AG20443 (cell line): Measurements from ENCODE around the gene ETNPPL.
A peak's percentile ranks its signal among the peaks of the same experiment; 100 is the strongest.

Experiments used
- DNase-seq: peaks from one replicate; pipeline ENCODE4 v3.0.0; 2012; ENCODE audit warnings: low spot score, mixed read lengths

The ETNPPL gene

DNA sequence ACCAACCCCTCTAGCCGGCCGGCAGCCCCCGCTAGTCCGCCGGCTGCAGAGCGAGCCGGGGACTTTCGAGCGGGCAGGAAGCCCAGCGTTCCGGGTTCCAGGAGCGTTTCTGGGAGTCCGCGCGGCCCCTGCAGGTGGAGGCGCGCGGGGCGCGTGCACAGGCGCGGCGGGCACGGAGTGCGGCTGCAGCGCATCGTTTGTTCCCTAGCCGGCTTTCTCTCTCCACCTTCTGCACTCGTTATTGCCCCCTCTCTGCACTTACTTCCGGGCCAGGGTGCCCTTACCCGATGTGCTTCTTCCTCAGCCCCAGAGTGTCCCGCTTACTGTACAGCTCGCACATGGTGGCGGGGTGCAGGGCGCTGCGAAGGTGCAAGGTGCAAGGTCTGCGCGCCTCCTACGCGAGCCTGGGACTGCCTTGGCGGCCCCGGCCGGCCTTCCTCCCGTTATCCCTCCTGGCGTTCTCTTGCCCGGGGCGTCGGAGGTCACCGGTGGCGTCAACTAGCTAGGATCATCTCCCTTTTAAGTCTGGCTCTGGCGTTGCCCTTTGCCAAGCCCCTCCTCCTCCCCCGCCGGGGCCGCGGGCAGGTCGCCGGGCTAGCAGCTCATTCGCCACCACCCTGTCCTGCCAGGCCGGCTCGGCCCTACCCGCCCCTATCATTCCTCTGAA lies at the start of gene ETNPPL:
Gene ETNPPL (minus strand): TSS at position 495 of the 667 bp plus-strand sequence. CDS start 155 bp downstream, at position 340.
- peak; percentile 49 for DNase-seq

DNA sequence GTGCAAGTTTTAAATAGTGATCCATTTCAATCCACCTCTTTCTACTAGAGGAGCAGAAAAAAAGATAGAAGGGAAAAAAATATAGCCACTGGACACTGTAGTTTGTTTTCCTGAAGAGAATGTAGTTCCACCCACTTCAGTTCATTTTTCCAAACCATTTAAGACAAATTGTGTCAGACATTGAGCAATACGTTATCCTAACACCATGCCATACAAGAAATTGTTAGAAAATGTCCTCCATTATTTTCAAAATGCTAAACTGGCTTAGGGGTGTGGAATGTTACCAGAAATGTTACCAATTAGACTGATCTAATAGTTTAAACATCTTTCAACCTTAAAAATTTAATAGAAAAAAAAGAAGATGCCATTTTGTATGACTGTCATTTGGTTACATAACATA lies 48.6 kb upstream of the ETNPPL start:
- DNase-seq: no peak

DNA sequence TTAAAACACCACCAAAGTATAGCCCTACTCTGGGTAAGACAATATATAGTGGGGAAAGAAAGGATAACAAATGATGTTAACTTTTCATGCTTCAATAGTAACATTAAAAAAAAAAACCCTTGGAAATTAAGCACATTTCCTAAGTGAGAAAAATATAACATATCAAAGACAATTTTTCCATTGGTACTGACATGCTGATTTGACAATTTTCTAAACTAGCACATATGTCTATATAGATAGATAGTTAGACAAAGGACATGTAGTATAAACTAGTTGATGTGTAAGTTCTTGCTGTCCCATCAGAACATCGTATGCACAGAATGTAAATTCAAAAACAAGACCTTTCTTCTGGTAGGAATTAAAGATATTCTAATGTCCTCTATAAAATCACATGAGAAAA lies 47.2 kb upstream of the ETNPPL start:
- no peak for DNase-seq

DNA sequence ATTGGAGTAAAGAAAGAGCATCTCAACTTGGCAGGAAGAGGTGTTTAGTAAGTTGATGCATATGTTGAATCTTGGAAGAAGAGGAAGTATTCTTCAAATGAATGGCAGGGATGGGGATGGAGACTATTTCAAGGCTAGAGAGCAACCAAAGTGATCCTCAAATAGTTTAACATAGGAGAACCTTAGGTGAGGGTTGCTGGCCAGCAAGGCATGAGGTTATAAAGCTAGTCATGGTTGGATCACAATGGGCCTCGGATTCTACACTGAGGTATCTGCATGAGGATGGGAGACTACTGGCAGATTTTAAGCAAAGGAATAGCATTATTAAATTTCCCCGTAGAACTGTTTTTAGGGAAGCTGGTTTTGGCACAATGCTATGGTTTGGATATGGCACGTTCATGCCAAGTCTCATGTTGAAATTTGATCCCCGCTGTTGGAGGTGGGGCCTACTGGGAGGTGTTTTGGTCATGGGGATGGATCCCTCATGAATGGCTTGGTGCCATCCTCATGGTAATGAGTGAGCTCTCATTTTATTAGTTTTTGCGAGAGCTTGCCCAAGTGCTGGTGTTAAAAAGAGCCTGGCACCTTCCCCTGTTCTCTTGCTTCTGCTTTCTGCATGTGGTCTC lies 41.9 kb upstream of the ETNPPL start:
- no peak for DNase-seq

DNA sequence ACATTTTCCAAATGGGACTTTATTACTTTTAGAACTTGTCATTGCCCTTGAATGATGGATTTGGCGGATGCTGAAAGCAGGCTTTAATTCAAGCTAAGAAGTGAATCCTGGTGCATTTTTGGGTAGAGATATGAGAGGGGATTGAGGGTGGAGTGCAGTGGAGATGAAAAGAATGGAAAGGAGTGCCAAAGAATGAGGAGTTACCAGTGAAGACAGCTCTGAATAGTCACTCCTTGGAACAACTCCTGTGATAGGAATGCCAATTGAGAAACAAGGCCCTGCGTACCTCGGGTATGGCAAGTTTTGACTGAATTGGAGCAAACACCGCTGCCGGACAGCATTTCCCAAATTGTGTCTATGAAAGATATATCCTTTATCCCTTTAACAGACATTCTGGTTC lies 36.5 kb upstream of the ETNPPL start:
- DNase-seq: no peak

DNA sequence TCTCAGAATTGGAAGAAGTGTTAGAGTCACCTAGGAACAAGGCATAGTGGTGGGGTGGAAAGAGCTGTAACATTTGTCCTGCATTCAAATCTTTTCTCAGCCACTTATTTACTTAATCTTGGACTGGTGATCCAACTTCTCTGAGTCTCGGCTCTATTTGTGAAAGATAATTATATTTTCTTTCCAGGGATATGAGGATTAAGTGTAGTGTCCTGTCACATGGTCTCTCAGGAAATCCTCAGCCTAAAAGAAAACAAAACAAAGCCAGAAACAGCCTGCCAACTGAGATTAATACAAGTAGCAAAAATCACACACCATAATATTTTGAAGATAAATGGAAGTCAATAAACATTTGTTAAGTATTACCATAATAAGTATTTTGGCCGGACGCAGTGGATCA lies 33.3 kb upstream of the ETNPPL start:
- no peak for DNase-seq

DNA sequence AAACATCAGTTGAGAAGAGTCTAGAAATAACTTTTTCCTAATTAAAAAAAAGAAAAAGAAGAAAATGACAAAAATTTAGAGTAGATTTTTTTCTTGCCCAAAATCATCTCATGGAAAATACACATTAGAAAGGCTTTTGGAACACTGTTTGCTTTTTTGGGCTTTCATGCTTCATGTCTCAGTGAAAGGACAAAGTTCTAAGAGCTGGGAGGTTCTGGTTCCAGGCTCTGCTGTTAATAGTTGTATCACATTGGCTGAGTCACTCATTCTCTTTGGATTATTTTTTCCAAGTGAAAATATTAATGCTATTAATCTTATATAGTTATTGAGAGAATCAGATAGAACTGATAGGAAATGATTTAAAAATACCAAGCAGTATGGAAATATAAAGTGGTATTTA lies 32.9 kb upstream of the ETNPPL start:
- DNase-seq: no peak

DNA sequence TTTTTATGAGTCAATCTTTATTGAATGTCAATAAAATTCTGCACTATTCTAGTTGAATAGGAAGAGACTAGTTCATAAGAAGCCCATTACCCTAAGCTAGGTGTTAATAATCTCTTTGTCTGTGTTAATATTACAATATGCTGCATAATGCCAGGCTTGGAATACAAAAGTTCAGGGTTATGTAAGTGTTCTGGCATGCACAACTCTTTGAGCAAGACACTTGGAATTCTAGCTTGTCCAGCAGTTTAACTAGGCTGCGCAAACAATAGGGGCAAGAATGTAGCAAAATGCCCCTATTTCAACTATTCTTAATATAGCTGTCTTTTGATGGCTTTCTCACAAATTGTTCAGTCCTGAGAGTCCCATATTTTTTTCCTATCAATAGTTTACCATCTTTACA lies 31.3 kb upstream of the ETNPPL start:
- peak; percentile 60 for DNase-seq

DNA sequence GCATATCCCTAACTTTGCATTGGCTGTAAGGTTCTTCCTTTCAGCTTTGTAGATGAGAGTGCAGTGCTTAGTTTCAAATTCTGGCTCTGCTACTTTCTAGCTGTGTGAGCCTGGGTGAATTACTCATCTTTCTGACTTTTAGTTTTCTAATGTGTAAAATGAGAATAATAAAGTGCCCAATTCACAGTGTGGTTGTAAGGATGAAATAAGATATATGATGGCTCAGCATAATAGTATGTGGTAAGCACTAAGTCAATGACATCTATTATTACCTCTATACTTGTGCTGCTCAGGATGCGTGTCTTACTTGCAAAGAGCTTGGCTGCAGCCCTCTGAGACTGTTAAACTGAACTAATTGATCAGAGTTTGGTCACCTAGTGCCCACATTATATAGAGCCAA lies 30.6 kb upstream of the ETNPPL start:
- no peak for DNase-seq

DNA sequence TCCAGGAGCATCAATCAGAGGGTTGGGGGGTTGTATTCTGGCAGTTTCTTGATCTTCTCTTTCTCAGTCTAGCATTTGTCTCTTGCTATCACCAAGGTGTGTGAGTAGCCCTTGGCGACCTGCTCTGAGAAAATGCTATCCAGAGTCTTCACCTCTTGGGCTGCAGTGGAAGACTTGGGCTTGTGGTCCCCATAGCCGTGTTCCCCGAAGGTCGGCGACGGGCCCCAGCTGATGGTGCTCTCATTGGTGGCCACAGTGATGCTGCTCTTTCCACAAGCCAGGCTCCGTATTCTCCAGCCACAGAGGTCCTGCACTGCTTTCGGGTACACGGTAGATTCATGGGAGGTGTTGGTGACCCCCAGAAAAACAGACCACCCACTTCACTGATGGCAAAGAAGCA lies 25.9 kb upstream of the ETNPPL start:
- no peak for DNase-seq

DNA sequence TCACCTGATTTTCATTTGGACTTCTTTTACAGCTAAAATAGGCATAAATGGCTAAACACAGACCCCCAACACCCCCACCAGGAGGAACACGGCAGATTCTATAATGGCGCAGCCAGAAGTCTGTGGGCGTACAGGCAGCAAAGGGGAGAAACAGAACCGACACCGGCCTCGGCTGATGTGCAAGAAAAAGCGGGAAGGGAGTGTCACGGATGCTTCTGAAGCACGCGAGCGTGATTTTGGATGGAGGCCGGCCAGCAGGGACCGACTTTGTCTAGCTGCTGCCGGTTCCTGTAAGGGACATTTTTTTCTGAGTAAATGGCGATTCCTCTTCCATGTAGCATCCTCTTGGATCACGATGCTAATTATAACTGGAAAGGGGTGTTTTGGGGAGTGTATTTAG lies 24.9 kb upstream of the ETNPPL start:
- no peak for DNase-seq

DNA sequence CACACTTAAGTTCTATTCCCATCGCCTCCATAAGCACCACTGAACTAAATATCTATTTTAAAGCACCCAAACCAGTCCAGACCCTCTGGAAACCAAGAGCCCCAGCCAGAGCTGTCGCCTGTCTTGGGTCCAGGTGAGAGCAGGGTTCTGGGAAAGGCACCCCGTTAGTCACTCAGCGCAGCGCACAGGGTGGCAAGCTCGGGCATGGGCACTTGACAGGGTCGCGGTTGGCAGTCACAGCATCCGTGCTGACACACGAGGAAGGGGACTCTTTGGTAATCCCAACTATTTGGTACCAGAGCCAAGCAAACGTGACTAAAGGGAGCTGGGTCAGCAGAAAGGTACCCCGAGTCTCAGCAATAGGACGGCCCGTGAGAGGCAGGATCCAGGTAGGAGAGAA lies 24.3 kb upstream of the ETNPPL start:
- DNase-seq: no peak

DNA sequence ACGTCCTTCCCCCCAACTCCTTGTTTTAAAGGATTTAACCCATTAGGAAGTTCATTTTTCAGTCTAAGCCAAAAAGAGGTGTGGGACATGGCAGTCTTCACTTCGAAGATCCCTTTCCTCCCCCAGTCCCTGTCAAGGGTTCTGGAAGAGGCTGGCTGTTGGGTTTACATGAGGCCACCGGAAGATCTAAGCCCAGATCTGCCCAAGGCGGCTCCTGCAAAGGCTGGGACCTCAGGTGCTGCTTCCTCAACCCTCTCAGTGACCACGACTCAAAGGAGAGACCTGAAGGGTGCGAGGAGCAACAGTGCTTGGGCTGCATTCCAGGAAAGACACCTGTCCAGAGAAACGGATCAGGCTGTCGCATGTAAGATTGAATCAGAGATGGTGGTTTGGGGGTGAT lies 23.5 kb upstream of the ETNPPL start:
- no peak for DNase-seq

DNA sequence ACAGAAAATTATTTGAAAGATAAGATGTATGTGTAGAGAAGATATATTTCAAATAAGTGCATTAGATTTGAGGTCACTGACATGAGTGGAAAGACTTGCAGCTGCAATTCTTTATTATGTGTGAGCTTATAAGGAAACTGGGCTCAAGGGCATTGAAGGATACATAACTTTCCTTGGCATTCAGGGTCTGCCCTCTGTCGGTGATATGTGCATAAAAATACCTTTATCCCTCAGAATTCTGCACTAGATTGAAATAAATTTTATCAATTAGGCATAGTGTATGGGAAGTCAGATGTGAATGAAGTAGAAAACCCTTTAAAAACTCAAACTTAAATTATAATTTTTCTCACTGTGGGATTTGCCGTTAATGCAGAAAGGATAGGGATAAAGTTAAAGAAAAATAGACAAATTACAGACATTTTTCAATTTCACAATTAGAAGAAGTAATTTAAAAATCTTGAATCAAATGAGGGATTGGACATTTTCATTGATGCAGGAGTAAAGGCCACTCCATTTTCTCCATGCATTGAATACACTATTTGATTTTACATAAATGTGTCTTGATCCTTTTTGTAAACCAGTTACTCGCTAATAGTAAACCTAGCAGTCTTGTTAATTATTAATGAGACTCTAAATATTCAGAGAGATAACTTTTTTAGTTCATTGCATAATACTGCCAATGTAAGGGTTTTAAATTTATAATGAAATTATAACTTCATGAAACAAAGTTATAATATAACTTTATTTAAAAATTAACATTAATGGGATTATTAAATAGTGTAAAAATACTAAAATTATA lies 21.0 kb upstream of the ETNPPL start:
- DNase-seq: no peak

DNA sequence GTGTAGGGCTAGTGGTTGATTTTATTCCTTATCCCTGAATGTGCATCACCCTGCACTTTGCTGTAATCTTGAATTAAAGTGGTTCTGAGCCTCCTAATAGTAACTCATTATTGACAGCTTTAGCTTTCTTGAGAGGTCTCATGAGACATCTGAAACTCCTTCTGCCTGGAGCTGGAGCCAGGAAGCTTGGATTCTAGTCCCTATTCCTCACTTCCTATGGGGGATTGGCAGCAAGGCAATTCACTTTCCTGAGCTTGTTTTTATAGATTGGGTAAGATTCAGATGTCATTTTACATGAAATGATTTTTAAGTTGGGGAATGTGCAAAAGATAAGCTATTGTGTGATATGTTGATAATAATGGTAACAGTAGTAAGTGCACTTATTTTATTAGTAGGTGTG lies 17.1 kb upstream of the ETNPPL start:
- DNase-seq: no peak

DNA sequence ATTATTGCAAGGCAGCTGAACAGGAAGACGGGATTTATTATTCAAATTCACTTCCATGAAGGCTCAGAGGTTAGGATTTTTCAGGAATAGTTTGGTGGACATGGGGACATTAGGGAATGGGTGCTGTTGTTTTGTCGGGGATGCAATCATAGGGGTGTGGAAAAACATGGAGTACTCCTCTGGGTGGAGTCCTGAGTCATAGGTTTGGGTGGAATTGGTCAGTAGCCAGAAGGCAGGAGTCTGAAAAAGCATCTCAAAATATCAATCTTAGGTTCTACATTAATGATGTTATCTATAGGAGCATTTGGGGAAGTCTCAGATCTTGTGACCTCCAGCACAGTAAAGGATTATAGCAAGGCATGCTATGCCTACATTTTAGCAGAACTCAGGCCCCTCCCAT lies 14.5 kb upstream of the ETNPPL start:
- no peak for DNase-seq

DNA sequence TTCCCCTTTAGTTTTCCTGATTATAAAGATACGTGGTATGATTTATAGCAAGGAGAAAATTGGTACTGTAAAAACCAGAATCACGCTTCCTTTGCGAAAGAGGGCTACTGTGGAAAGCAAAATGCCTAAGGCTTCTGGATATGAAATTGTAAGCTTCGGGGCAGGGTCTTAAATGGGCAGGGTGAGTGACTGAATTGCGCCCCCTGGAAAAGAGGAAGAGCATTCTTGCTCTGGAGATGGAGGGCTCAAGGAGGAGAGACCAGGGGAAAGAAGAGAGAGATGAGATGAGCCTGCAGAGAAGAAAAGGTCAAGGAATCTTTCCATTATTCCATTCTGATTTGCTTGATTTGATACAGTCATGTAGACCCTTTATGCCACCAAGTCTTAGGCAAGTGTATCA lies 13.1 kb upstream of the ETNPPL start:
- no peak for DNase-seq

DNA sequence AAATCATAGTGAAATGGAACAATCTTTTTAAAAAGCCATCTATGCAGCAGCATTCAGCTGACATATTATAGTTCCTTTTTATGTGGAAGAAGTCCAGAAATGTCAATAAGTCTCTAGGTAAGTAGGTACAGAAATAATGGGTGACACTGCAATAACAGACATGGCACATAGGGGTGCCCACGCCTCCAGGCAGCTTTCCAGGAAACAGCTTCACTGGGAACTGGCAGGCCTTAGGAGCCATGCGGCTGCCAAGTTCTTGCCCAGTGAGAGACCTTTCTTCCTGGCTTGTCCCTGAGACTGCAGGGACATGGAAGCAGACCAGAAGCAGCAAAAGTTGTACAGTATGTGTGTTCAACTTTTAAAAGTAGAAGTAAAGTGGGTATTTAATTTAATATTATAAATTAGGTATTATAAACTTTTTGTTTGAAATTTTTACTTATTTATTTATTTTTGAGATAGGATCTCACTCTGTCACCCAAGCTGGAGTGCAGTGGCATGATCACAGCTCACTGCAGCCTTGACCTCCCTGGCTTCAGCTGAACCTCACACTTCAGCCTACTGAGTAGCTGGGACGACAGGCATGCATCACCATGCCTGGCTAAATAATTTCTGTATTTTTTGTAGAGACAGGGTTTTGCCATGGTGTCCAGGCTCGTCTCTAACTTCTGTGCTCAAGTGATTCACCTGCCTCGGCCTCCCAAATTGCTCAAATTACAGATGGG lies 12.1 kb upstream of the ETNPPL start:
- no peak for DNase-seq

DNA sequence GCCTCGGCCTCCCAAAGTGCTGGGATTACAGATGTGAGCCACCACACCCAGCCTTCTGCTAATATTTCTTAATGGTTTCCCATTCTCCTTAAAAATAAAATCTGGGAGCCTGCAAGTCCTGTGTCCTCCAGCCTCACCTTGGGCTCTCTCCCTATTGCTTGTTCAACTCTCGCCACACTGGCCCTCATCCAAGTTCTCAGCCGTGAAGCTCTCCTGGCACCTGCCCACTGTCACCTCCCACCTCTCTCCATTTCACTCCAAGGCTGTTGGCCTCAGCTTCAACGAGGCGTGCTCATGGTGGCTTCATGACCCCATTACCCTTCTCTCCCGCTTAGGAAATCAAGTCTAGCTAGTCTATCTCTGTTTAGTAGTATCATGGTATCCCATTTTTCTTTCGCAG lies 9.5 kb upstream of the ETNPPL start:
- DNase-seq: no peak

DNA sequence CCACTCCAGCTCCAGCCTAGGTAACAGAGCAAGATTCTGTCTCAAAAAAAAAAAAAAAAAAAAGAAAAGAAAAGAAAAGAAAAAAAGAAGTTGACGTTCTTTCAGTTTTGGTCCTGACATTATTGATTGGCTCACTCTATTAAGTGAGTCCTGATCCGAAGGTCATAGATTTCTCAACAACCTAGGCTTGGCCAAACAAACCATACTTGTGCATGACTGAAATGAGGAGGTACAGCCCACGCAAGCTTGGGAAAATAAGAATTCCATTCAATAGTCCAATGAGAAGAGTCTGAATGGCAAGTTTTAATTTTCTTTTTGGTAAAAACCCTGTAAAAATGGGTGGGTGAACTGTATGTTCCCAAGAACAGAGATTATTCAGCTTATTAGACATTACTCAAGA lies 3.2 kb upstream of the ETNPPL start:
- no peak for DNase-seq

DNA sequence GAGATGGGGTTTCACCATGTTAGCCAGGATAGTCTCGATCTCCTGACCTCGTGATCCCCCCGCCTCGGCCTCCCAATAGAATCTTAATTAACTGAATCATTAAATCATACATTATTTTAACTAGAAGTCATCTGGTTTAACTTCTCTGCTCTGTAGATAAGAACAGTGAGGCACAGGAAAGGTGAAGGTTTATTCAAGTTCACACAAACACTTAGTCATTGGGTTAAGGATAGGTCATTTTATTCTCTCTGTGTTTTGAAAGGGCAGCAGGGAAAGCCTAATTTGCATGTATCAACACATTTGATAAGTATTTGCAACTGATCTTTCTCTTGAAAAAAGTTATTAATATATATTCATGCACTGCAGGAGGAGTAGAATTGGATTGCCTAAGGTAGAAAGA lies 1.1 kb upstream of the ETNPPL start:
- no peak for DNase-seq

DNA sequence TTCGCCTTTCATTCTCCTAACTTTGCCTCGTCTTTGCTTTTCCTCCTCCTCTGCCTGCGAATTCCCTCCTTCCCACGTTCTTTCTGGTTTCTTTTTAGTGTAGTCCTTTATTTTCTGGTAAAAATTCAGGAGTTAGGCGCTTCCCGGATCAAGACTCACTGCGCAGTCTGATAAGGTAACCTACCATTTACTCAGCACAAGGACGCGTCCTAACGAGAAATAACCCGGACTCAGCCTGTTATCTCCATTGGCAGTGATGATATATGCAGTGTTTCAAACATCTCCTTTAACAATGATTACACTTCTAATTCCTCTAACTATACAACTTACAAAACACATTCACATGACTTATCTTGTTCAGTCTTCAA lies 357 bp upstream of the ETNPPL start:
- DNase-seq: no peak

DNA sequence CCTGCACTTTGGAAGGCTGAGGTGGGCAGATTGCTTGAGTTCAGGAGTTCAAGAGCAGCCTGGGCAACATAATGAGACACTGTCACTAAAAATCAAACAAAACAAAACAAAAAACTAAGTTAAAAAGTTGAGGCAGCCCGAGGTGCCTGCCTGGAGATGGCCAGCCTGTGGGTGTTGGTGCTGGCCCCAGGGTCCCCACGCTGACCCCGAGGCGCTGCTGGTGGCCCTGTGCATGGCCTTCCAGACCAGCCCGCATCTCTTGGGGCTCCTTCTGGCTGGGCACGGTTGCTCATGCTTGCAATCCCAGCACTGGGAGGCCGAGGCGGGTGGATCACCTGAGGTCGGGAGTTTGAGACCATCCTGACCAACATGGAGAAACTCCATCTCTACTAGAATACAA lies 4.4 kb downstream of the ETNPPL start:
- no peak for DNase-seq
